T follicular helper cell (primary cell): Measurements from ENCODE around the gene PDHX.

ENCODE experiments used
- DNase-seq: peaks from one replicate; pipeline ENCODE4 v3.0.0-alpha.2; 2020; ENCODE audit warnings: low read depth

The PDHX gene

GRCh38 chr11:34957606-34958005 is 41.2 kb downstream of the PDHX start:
- DNase-seq = no peak

- DNase-seq = no peak
Observed at GRCh38 chr11:34959770-34960169, 43.4 kb downstream of the PDHX start.

- no peak for DNase-seq
Observed at GRCh38 chr11:34960277-34960676, 43.9 kb downstream of the PDHX start.

GRCh38 chr11:34962034-34962433 is 45.6 kb downstream of the PDHX start:
- DNase-seq = no peak

DNA sequence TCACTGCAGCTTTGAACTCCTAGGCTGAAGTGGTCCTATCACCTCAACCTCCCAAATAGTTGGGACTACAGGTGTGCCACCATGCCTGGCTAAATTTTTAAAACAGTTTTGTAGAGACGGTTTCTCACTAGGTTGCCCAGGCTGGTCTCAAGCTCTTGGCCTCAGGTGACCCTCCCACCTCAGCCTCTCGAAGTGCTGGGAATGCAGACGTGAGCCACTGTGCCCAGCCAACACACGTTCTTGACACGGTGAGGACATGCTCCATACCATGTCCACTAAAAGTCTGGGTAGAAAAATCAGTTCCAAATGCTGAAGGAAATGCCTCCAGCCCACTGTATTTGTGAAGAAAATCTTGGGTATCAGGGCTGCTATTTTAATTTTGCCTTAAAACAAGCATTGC is 46.9 kb downstream of the PDHX start:
- no peak for DNase-seq

GRCh38 chr11:34964610-34965331 is 48.4 kb downstream of the PDHX start:
- no peak for DNase-seq

GRCh38 chr11:34968862-34969261 is 52.4 kb downstream of the PDHX start:
- no peak for DNase-seq

DNA sequence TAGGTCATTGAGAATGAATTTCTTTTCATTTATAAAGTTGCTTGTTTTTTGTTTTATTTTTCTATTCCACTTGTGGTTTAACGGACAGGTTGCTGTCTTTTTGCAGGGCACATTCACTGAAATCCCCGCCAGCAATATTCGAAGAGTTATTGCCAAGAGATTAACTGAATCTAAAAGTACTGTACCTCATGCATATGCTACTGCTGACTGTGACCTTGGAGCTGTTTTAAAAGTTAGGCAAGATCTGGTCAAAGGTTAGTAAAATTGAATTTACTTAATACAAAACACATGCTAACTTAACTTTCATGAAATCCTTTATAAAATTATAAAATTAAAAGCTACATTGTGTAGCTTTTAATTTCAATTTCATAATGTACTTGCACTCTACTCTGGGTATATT is 53.6 kb downstream of the PDHX start:
- DNase-seq = no peak

- no peak for DNase-seq
Observed at GRCh38 chr11:34970480-34970879, 54.1 kb downstream of the PDHX start.

DNA sequence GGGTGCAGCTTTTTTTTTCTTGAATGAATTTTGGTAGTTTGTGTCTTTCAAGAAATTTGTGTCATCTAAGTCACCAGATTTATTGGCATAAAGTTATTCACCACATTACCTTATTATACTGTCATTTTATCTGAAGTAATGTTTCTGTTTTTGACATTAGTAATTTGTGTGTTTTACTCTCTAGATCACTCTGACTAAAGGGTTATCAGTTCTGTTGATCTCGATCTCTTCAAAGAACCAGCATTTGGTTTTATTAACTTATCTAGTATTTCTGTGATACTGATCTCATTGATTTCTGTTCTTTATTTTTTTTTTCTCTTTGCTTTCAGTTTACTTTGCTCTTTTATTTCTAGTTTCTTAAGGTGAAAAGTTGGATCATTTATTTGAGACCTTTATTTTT is 55.5 kb downstream of the PDHX start:
- no peak for DNase-seq

- DNase-seq = no peak
Observed at GRCh38 chr11:34972366-34972765, 55.9 kb downstream of the PDHX start.

DNA sequence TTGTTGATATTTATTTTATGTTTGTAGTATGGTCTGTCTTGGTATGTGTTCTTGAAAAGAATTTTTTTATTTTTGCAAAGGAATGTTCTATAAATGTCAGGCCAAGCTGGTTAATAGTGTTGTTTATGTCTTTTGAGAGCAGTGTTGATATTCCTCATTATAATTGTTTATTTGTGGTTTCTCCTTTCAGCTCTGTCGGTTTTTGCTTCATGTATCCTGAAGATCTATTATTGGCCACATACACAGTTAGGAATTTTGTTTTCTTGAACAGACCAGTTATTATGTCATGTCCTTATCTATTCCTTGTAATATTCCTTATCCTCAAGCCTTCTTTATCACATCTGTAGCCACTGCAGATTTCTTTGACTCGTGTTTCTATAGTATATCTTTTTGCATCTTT is 56.5 kb downstream of the PDHX start:
- DNase-seq = no peak

- no peak for DNase-seq
Observed at GRCh38 chr11:34975482-34975881, 59.1 kb downstream of the PDHX start.

DNA sequence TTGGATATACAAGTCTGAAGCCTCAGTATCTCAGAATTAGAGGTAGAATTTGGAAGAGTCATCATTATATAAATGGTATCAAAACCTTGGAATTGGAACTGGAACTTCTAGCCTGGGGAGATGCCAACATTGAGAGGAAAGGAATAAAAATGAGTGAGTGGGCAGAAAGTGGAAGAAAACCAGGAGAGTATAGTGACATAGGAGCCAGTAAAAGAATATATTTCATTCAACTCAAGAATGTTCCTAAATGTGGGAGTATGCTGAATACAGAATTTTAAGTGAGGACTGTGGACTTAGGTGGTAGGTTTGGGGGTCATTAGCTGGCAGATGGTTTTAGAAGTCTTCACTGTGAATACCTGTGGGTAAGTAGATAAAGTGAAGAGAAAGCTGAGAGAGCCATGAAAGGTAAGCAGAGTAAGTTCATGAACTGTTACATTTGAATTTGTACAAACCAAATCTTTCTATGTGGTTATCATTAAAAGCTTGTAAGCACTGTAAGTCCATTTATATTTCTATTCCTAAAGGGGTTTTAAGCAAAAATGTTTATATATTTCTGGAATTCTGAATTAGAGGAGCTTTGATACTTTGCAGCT is 60.2 kb downstream of the PDHX start:
- DNase-seq = no peak

DNA sequence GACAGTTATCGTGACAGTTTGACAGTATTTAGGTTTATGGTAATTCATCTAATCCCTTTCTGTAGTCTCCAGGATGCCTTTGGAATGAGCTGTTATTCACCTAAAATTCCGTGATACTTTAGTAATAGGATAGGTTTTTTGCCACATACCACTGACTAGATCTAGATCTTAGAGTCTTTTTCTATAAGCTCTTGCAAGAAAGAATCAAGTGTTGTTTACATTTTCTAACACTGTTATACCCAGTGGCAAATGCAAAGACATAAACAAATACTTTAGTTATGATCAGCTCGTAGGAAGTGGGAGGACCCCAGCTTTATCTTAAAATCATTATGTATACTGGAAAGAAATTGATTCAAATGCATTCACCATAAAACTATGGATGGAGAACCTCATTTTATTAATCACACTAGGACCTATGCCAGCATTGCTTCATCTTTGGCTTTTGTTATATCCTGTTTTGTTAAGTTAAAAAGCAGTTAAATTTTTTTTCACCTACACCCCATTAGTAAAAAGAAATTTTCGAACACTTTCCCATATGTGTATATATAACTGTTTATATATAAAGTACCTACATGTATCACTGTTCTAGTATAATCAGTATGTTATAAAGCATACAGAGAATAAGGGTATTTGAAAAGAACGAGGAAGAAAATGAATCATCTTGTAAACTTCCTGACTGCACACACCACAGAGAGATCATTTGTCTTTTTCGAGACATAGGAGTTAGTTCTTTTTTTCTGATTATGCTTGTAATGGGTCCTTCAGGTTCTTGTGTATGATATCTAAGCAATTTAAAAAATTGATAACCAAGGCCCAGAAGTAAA is 60.9 kb downstream of the PDHX start:
- DNase-seq = no peak

DNA sequence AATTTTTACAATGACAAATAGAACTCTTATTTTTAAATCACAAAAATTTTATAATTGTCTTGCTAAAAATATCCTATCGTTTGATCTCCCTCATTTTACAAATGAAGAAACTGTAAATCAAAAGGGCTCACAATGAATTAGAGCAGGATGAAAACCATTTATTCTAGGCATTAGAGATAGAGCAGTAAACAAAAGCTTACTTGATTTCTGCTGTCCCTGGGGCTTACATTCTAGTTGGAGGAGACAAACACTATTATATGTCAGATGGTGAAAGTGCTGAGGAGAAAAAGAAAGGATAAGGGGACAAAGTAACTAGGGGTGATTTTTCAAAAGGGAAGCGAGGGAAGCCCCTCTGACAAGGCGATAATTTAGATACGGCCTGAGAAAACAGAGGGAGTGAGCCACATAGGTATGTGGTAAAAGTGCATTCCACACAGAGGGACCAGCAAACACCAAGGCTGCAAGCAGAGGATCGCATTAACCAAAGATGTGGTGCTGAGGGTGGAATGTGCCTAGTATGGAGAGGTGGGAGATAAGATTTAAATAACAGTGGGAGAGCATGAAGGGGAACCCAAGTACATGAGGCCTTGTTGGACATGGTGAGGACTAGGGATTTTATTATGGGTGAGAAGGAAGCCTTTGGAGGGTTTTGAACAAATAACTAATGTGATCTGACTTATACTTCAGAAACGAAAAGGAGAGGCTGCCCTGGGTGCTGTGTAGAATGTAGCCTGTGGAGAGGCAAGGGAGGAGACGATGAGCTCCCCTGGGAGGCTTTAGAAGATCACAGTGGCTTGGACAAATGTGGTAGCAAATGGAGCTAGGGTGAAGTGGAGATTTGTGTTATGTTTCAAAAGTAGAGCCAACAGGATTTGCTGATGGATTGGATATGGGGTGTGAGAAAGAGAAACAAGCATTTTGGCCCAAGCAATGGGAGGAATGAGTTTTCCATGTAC is 62.1 kb downstream of the PDHX start:
- no peak for DNase-seq

- no peak for DNase-seq
Observed at GRCh38 chr11:34984514-34984913, 68.1 kb downstream of the PDHX start.

GRCh38 chr11:34986883-34987520 is 70.6 kb downstream of the PDHX start:
- no peak for DNase-seq

DNA sequence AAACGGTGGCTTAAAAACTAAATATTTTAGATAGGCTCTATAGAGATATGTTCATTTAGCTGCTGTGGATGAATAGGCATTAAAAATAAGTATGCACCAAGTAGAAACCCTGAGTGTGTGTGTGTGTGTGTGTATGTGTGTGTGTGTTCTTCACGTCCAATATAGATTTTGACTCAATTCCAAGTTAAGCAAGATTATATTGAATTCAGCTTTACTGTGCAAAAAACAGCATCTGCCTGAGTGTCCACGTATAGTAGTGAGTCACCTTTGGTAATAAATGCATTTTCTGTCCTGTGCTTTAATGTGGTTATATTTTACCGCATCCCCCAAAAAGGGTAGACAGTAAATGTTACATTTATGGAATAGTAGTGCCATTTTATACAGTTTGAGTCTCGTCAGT is 71.2 kb downstream of the PDHX start:
- DNase-seq = no peak

DNA sequence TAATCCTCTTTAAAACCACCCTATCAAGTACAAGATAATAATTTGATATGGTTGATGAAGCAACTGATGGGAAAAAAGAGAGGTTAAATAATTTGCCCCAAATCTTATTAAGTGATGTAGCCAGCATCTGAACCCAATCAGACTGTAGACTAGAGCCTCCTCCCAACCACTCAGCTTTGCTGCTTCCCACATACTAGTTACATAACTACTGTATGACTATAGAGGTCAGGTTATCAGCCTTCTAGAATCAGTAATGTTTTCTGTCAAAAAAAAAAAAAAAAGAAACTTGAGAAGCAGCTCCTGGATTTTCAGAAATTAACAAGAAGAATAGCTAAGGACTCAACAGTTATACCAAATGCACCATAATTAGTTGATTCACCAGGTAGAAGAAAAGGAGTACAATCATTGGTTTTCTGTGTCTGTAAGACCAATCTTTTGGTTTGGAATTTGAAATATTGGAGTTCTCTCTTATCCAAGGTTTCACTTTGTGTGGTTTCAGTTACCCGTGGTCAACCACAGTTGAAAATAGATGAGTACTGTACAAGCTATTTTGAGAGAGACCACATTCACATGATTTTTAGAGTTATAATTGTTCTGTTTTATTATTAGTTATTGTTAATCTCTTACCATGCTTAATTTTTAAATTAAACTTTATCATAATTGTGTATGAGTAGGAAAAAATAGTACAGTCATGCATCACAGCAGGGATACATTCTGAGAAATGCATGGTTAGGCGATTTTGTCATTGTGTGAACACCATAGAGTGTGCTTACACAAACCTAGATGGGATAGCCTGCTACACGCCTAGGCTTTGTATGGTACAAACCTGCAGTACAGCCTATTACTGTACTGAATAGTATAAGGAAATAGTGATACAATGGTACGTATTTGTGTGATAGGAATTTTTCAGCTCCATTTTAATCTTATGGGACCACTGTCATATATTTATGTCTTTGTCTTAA is 72.2 kb downstream of the PDHX start:
- no peak for DNase-seq
